ENCODE data around the gene RNF19B. TPM values are rescaled to one million over a fixed set of nuclear protein-coding genes. Genes with fewer than 3 reads are reported as not detected.

The RNF19B gene
- total and polyA plus RNA-seq, 2 of the 8 experiments (the other 6 are each of a cell fraction or from before 2014, with no cell fraction given): 9.2 to 11.2 TPM

GRCh38 chr1:32899586-32900296, 64.9 kb downstream of the RNF19B start:
- Histone ChIP-seq H4K5ac (ENCODE audit: insufficient read length, low read depth, low read length) (no peak overlapping the region), H2BK120ac (replicated peaks; ENCODE audit: low read depth, low read length) (no peak overlapping the region), H3K23ac (ENCODE audit: insufficient read length) (no peak overlapping the region), H2BK12ac (ENCODE audit: low read depth, low read length) (peak overlapping the region; percentile 75; the same call in 1 of the 2 replicates), H3K27ac (ENCODE audit: low read depth, low read length) (no peak overlapping the region), H3K27me3 (replicated peaks in 1 of 4; ENCODE audit: control insufficient read depth in 3 of 4, extremely low read depth in 1 of 4, insufficient read depth in 3 of 4, low read length in 3 of 4) (peaks cover 14 to 40% (median 34%) of the 10 kb centered on the region in 4 experiments), H2AFZ (ENCODE audit: low read length) (no peak overlapping the region), H3K14ac (ENCODE audit: insufficient read length) (no peak overlapping the region), H2BK15ac (ENCODE audit: low read length) (0 out of 2 replicates have a peak overlapping the region, but pooled peaks have one; percentile 88), H3K79me1 (ENCODE audit: low read depth, low read length) (no peaks in the 10 kb centered on the region), H3K9me3 (ENCODE audit: insufficient read depth in 2 of 2, low read depth in 1 of 2, low read length in 1 of 2) (no peaks in the 10 kb centered on the region), H2BK20ac (ENCODE audit: low read length) (no peak overlapping the region), H3K4me1 (replicated peaks in 1 of 4; ENCODE audit: control insufficient read depth in 3 of 4, insufficient read depth in 4 of 4, low read length in 3 of 4) (peaks cover 0 to 13% (median 9%) of the 10 kb centered on the region in 4 experiments; a peak in 6 of 7 replicates), H3K36me3 (ENCODE audit: control insufficient read depth in 2 of 4, insufficient read depth in 4 of 4, low read length in 3 of 4) (no peaks in the 10 kb centered on the region), H2AK5ac (ENCODE audit: low read depth, low read length) (peak overlapping the region; percentile 25; the same call in 1 of the 2 replicates), H3K4me3 (ENCODE audit: extremely low read depth in 1 of 4, insufficient read depth in 2 of 4, low read depth in 3 of 4, low read length in 4 of 4) (no peak overlapping the region), H3K4ac (replicated peaks; ENCODE audit: insufficient read length, low read depth, low read length) (no peak overlapping the region), H3K18ac (ENCODE audit: extremely low read depth, low read length) (peak overlapping the region; percentile 1; the same call in 1 of the 2 replicates), H3K79me2 (ENCODE audit: control insufficient read depth in 1 of 2, insufficient read depth in 2 of 2, low read length in 2 of 2) (no peaks in the 10 kb centered on the region), H3K9ac (replicated peaks in 1 of 4; ENCODE audit: extremely low read depth in 1 of 4, low read depth in 3 of 4, low read length in 3 of 4) (no peak overlapping the region), H3K56ac (replicated peaks; ENCODE audit: insufficient read length, low read depth, low read length) (no peak overlapping the region), H2BK5ac (ENCODE audit: low read depth, low read length) (no peak overlapping the region), H4K8ac (ENCODE audit: extremely low read depth, insufficient read depth, low read length) (no peak overlapping the region), H4K91ac (replicated peaks; ENCODE audit: insufficient read length, low read length) (no peak overlapping the region), H3K4me2 (ENCODE audit: insufficient read depth in 1 of 2, low read depth in 2 of 2, low read length in 2 of 2) (peak overlapping the region in 1 of 2 experiments; percentile 73; a peak in 1 of 4 replicates), H4K20me1 (replicated peaks in 1 of 2; ENCODE audit: control insufficient read depth in 1 of 2, insufficient read depth in 2 of 2, low read length in 2 of 2) (peaks cover 2 to 4% of the 10 kb centered on the region in 2 experiments), H3K23me2 (ENCODE audit: low read depth, low read length) (peaks cover 11% of the 10 kb centered on the region; the same call in 1 of the 2 replicates)
- CTCF ChIA-PET (ENCODE audit: partially characterized antibody): interaction anchor here (0.7 to 16.6 kb wide), 9 partner anchors 8 to 189 kb away, joined by 3 to 382 read pairs (median 6); partner anchors contain the start of genes FNDC5 and HPCA
- DNase-seq (ENCODE audit: low read depth in 1 of 2, low spot score in 2 of 2) (no peak), FAIRE-seq (no peak)
- 83% methylated on average over 7 of the region's 7 CpGs; no CpG with 5 or more reads in 1 of the 2 experiments for WGBS, 2 experiments (ENCODE audit: extremely low coverage in 1 of 2, insufficient coverage in 1 of 2, insufficient read length in 1 of 2, insufficient replicate concordance in 2 of 2, low coverage in 1 of 2, low lambda C conversion rate in 2 of 2, missing lambda C conversion rate in 1 of 2)
- POLR2A ChIA-PET (ENCODE audit: partially characterized antibody): interaction anchor here (0.7 to 1.2 kb wide), 3 partner anchors 115 to 499 kb away, joined by 3 read pairs; partner anchors contain the start of gene AZIN2
- no peak for TF ChIP-seq POLR2AphosphoS5 (IDR thresholded peaks at IDR 0.05; ENCODE audit: low read depth, low read length)
- TF ChIP-seq BACH1 (IDR thresholded peaks at IDR 0.05; ENCODE audit: low read length): no peak
- no peak for TF ChIP-seq RFX5 (IDR thresholded peaks at IDR 0.05; ENCODE audit: borderline replicate concordance, low read depth, low read length)
- no peak for TF ChIP-seq FOSL1 (IDR thresholded peaks at IDR 0.05; ENCODE audit: insufficient read depth, low read depth, low read length)
- no peak for TF ChIP-seq SIN3A (conservative IDR thresholded peaks at IDR 0.05 in 1 of 2, IDR thresholded peaks at IDR 0.05 in 1 of 2; ENCODE audit: low read depth in 1 of 2, low read length in 2 of 2)
- no peak for TF ChIP-seq HDAC6 (IDR thresholded peaks at IDR 0.05; ENCODE audit: low read depth, low read length)
- TF ChIP-seq ASH2L (IDR thresholded peaks at IDR 0.05; ENCODE audit: low read length): no peak
- TF ChIP-seq NANOG (IDR thresholded peaks at IDR 0.05; ENCODE audit: insufficient read depth, low read depth, low read length, poor library complexity, severe bottlenecking): no peak
- TF ChIP-seq ATF3 (IDR thresholded peaks at IDR 0.05; ENCODE audit: insufficient read depth, low read depth, low read length): no peak
- TF ChIP-seq YY1 (IDR thresholded peaks at IDR 0.05; ENCODE audit: low read depth, low read length): no peak
- no peak for TF ChIP-seq CBX8 (IDR thresholded peaks at IDR 0.05; ENCODE audit: borderline replicate concordance, low read depth, low read length)
